Tibial artery (tissue), 4 donors: ENCODE data around the gene MRFAP1.

Experiments used
- DNase-seq, 2 donors: peaks; one replicate each; pipeline ENCODE4 v3.0.0-alpha.2; 2019
- H3K27ac ChIP-seq, 2 donors: fragments of 200-600 bp; sonication (generic) in 1 of 2; 1 replicate in 1 of 2; 2 replicates in 1 of 2; pipeline ENCODE4 v1.5.1; 2018 to 2019; ENCODE audit warnings: mild to moderate bottlenecking in 1 of 2
- H3K27me3 ChIP-seq, 2 donors: fragments of 200-600 bp; sonication (generic) in 1 of 2; one replicate each; pipeline versions ENCODE4 v1.5.1 to v1.6.0; 2016 to 2019
- H3K36me3 ChIP-seq, 3 donors: fragments of 200-600 bp; sonication (generic) in 2 of 3; one replicate each; pipeline ENCODE4 v1.5.1; 2016 to 2019; ENCODE audit warnings: mild to moderate bottlenecking in 2 of 3
- H3K4me1 ChIP-seq, 4 donors: fragments of 200-600 bp; sonication (generic) in 2 of 4; 1 replicate in 3 of 4; 2 replicates in 1 of 4; pipeline ENCODE4 v1.5.1; 2016 to 2019
- H3K4me3 ChIP-seq, 2 donors: fragments of 200-600 bp; sonication (generic) in 1 of 2; 1 replicate in 1 of 2; 2 replicates in 1 of 2; pipeline ENCODE4 v1.5.1; 2018 to 2019; ENCODE audit warnings: mild to moderate bottlenecking in 2 of 2
- H3K9me3 ChIP-seq, 3 donors: fragments of 200-600 bp; sonication (generic) in 1 of 3; one replicate each; pipeline ENCODE4 v1.5.1; 2016 to 2019
- CTCF ChIP-seq, 2 experiments: fragments of 200-600 bp in 1 of 2; fragments of 450-650 bp in 1 of 2; IDR thresholded peaks; one replicate each; pipeline ENCODE4 v1.5.1; 2017 to 2019; ENCODE audit warnings: antibody characterized with exemption in 2 of 2, mild to moderate bottlenecking in 1 of 2, moderate library complexity in 1 of 2
- intact Hi-C: fragments of 100-400 bp; cut with DNase I; formaldehyde crosslinking; loops from one replicate; pipeline ENCODE4 v1.15.0; 2023; ENCODE audit warnings: low total_unique reads

MRFAP1 gene

GRCh38 chr4:6640292-6641163, at the start of gene MRFAP1:
TSS of gene MRFAP1 (plus strand) at chr4:6640685. CDS start at chr4:6640863, 178 bp downstream.
- intact Hi-C loops = loop anchor here (5.0 kb wide), 1 partner anchor 67 kb away; the partner anchor contains the start of gene MRFAP1L1
- no peak for TF ChIP-seq CTCF (IDR thresholded peaks at IDR 0.05)
- Histone ChIP-seq H3K4me1 (peaks cover 0 to 40% (median 24%) of the 10 kb centered on the region in 4 donors), H3K27ac (peak within 1 kb of the TSS; percentile 93 to 97), H3K36me3 (peaks cover 17 to 20% (median 20%) of the 10 kb centered on the region in 3 donors), H3K4me3 (peak within 1 kb of the TSS; percentile 89 to 93), H3K27me3 (no peaks in the 10 kb centered on the region), H3K9me3 (no peaks in the 10 kb centered on the region)
- DNase-seq = peak; percentile 93 to 97

GRCh38 chr4:6591313-6591712, 49.2 kb upstream of the MRFAP1 start:
- no peak for DNase-seq
- no peak overlapping the region for H3K4me3 ChIP-seq
- TF ChIP-seq CTCF (IDR thresholded peaks at IDR 0.05) = no peak
- no peak overlapping the region for H3K27ac ChIP-seq
- intact Hi-C loops = no loop called here
- H3K9me3 ChIP-seq = no peaks in the 10 kb centered on the region
- H3K36me3 ChIP-seq = peaks cover 7 to 96% (median 56%) of the 10 kb centered on the region in 3 donors
- H3K4me1 ChIP-seq = no peaks in the 10 kb centered on the region
- no peaks in the 10 kb centered on the region for H3K27me3 ChIP-seq

GRCh38 chr4:6591781-6592180, 48.7 kb upstream of the MRFAP1 start:
- Histone ChIP-seq H3K36me3 (peaks cover 7 to 99% (median 56%) of the 10 kb centered on the region in 3 donors), H3K27ac (no peak overlapping the region), H3K4me3 (no peak overlapping the region), H3K4me1 (no peaks in the 10 kb centered on the region), H3K9me3 (no peaks in the 10 kb centered on the region), H3K27me3 (no peaks in the 10 kb centered on the region)
- intact Hi-C loops = no loop called here
- no peak for TF ChIP-seq CTCF (IDR thresholded peaks at IDR 0.05)
- DNase-seq = no peak

GRCh38 chr4:6592804-6593563, 47.5 kb upstream of the MRFAP1 start:
- DNase-seq = no peak
- H3K9me3 ChIP-seq = no peaks in the 10 kb centered on the region
- no peaks in the 10 kb centered on the region for H3K27me3 ChIP-seq
- peaks cover 7 to 100% (median 58%) of the 10 kb centered on the region in 3 donors for H3K36me3 ChIP-seq
- no peak overlapping the region for H3K27ac ChIP-seq
- TF ChIP-seq CTCF (IDR thresholded peaks at IDR 0.05) = no peak
- no peak overlapping the region for H3K4me3 ChIP-seq
- intact Hi-C loops = no loop called here
- no peaks in the 10 kb centered on the region for H3K4me1 ChIP-seq

- H3K4me1 ChIP-seq = no peaks in the 10 kb centered on the region
- no peaks in the 10 kb centered on the region for H3K9me3 ChIP-seq
- peaks cover 7 to 100% (median 60%) of the 10 kb centered on the region in 3 donors for H3K36me3 ChIP-seq
- H3K4me3 ChIP-seq = no peak overlapping the region
- H3K27ac ChIP-seq = no peak overlapping the region
- intact Hi-C loops = no loop called here
- no peaks in the 10 kb centered on the region for H3K27me3 ChIP-seq
- TF ChIP-seq CTCF (IDR thresholded peaks at IDR 0.05) = no peak
- DNase-seq = no peak
Observed at GRCh38 chr4:6594341-6594740, 46.1 kb upstream of the MRFAP1 start.
